AG10803 (cell line): Measurements from ENCODE around the gene CDCA4.

Source experiments
- DNase-seq: peaks from one replicate; pipeline ENCODE4 v3.0.0; 2010; ENCODE audit warnings: low read depth
- H3K4me3 ChIP-seq: 2 replicates; pipeline ENCODE4 v1.5.1; 2011; ENCODE audit warnings: mild to moderate bottlenecking, low read length, control low read depth
- TF ChIP-seq, protein P1 (sequence below): conservative IDR thresholded peaks from 2 replicates; pipeline ENCODE4 v1.5.1; 2011; ENCODE audit warnings: mild to moderate bottlenecking, low read length, control low read depth, inconsistent platforms

CDCA4 gene

DNA sequence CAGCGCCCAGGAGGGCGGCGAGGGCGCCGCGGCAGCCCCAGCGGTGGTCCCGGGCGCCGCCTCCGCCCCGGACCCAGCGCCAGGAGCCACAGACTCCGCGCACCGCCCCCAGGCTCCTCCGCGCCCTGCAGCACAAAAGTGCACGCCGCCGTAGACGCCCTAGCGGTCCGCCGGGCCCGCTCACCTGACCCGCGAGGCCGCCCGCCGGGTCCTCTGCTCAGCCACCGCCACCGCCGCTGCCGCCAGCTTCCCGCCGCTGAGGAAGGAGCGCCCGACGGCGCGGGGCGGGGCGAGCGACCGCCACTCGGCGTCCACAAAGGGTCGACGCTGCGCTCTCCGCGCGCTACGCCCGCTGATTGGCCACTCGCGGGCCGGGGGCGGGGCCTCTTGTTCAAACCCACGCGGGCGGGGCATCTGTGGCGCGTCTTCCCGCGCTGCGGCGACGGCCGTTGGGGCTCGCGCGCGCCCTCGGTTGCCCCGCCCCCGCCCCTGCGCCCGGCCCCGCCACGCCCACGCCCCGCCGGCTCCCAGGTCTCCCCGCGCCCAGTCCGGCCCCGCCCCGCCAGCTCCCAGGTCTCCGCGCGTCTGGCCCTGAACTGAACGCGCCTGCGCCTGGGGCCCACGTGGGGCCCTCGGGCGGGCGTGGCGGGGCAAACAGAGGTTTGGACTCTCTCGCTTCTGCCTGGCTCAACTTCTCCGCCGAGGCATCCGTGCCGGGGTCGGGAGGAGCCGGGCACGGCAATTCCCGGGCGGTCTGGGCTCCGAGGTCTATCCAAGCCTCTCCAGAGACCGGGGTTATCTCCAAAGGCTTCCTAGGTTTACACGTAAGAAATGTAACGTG lies at the start of gene CDCA4:
TSS of gene CDCA4 (minus strand) at position 269 of the 841 bp plus-strand sequence. CDS start 9,154 bp downstream, outside the sequence.
- peak within 1 kb of the TSS; percentile 83 for H3K4me3 ChIP-seq
- TF ChIP-seq, protein P1, sequence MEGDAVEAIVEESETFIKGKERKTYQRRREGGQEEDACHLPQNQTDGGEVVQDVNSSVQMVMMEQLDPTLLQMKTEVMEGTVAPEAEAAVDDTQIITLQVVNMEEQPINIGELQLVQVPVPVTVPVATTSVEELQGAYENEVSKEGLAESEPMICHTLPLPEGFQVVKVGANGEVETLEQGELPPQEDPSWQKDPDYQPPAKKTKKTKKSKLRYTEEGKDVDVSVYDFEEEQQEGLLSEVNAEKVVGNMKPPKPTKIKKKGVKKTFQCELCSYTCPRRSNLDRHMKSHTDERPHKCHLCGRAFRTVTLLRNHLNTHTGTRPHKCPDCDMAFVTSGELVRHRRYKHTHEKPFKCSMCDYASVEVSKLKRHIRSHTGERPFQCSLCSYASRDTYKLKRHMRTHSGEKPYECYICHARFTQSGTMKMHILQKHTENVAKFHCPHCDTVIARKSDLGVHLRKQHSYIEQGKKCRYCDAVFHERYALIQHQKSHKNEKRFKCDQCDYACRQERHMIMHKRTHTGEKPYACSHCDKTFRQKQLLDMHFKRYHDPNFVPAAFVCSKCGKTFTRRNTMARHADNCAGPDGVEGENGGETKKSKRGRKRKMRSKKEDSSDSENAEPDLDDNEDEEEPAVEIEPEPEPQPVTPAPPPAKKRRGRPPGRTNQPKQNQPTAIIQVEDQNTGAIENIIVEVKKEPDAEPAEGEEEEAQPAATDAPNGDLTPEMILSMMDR: no peak
- DNase-seq: peak; percentile 93

DNA sequence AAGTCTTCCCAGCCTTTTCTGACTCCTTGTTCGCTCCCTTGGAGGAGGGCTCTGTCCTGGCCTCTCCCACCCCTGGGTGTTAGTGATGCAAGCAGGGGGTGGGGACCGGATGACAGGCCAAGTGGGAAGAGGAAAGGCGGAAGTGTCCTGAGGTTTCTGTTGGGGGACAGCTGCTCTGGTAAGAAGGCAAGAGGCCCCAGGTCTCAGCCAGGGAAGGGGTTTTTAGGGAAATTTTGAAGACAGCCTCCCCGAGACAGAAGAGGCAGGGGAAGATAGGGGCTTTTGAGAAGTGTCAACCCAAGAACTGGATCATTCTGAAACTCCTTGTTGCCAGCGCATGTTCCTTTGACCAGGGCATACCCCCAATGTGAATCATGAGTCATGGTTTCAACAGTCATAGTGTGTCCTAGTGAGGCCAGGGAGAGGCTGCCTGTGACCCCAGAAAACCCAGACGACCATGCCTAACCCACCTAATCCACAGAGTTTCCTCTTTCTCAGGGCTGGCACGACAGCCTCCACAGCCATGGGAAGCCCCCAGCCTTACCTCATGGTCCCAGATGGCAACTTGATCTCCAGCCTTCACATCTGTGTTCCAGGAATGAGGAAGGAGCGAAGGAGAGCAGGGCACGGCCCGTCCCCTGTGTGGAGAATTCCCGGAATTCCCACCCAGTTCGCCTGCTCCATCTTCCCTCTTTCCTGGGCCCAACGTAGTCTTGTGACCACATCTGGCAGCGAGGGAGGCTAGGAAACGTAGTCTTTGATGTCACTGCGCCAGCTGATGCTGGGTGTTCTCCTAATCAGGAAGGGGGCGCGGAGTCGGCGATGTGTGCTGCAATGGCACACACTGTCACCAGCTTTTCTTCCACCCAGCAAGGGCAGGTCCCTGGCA lies 49.2 kb upstream of the CDCA4 start:
- TF ChIP-seq, protein P1: no peak
- DNase-seq: peak; percentile 41

DNA sequence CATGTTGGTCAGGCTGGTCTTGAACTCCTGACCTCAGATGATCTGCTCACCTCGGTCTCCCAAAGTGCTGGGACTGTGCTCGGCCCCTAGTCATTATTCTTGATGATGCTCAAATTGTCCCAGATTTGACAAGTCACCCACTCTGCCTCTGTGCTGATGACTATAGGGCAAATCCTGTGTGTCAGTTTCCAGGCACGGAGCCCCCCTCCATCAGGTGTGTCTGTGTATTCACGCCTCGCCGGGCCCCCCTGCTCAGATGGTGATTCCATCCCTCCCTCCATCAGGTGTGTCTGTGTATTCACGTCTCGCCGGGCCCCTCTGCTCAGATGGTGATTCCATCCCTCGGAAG lies 48.6 kb upstream of the CDCA4 start:
- TF ChIP-seq, protein P1: no peak
- no peak for DNase-seq
- H3K4me3 ChIP-seq: no peak overlapping the region

More for the DNA sequence above, 49.2 kb upstream of the CDCA4 start:
- no peak overlapping the region for H3K4me3 ChIP-seq

DNA sequence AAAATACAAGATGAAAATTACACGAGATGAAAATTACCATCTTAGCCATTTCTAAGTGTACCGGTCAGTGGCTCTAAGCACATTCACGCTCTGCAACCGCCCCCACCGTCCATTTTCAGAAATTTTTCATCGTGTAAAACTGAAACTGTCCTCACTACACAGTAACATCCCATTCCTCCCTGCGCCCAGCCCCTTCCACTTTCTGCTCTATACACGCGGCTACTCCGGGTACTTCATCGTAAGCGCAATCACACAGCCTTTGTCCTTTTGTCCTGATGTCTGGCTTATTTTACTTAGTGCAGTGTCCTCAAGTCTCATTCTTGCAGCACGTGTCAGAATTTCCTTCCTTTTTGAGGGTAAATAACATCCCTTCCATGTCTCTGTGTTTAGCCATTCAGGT lies 47.9 kb upstream of the CDCA4 start:
- H3K4me3 ChIP-seq: no peak overlapping the region
- DNase-seq: no peak
- TF ChIP-seq, protein P1: no peak

DNA sequence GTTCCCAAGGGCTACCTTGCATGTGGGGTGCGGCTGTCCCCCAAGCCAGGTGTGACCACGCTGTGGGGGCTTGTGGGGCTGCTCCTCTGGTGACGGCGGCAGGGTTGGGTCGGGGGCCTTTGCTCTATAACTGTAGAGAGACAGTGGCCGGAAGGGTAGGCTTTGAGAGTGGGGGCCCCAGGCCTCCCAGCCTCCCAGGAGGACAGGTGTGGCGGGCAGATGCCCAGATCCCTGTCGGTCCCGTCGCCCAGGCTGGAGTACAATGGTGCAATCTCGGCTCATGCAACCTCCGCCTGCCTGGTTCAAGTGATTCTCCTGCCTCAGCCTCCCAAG lies 47.1 kb upstream of the CDCA4 start:
- H3K4me3 ChIP-seq: no peak overlapping the region
- TF ChIP-seq, protein P1: no peak

DNA sequence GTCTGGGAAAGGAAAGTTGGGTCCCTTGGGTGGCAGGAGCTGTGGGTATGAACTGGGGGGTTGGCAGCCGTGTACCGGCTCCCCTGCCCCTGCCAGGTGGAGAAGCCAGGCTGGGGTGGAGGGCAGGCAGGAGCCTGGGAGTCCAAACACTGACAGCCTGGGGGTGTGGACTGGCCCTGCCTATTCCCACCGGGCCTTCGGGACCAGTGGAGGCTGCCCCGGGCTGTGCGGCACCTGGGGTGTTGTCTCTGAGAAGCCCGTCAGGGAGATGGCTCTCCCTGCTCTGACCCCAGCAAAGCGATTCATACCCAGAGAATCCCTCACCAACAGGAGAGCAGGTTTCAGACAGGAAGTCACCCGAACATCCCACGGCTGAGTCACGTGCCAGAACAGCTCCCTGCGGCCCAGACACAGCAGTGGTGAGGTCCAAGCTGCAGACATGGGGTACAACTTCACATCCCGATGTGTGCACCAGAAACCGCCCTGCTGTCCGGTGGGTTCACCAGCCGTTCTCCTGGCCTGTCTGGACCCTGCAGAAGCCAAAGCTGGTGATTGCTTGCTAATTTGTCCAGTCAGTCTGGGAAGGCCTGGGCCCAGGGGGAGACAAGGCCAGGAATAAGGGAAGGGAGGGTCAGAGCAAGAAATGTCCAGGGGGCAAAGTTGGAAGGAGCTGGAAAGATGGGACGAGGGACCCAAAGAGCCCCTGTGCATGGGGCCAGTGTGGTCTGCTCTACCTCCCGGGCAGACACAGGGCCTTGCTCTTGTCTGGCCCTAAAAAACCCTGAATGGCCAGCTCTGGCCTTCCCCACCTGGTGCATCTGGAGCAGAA lies 46.5 kb upstream of the CDCA4 start:
- TF ChIP-seq, protein P1: no peak
- no peak for DNase-seq
- no peak overlapping the region for H3K4me3 ChIP-seq

More for the DNA sequence above, 47.1 kb upstream of the CDCA4 start:
- no peak for DNase-seq
